Middle frontal gyrus (tissue), 1 donor: ENCODE results near the gene LZTS2.

Experiments
- DNase-seq: peaks from one replicate; pipeline ENCODE4 v3.0.0-alpha.2; 2015; ENCODE audit warnings: low spot score; ENCODE audit errors: extremely low spot score

LZTS2 gene

DNA sequence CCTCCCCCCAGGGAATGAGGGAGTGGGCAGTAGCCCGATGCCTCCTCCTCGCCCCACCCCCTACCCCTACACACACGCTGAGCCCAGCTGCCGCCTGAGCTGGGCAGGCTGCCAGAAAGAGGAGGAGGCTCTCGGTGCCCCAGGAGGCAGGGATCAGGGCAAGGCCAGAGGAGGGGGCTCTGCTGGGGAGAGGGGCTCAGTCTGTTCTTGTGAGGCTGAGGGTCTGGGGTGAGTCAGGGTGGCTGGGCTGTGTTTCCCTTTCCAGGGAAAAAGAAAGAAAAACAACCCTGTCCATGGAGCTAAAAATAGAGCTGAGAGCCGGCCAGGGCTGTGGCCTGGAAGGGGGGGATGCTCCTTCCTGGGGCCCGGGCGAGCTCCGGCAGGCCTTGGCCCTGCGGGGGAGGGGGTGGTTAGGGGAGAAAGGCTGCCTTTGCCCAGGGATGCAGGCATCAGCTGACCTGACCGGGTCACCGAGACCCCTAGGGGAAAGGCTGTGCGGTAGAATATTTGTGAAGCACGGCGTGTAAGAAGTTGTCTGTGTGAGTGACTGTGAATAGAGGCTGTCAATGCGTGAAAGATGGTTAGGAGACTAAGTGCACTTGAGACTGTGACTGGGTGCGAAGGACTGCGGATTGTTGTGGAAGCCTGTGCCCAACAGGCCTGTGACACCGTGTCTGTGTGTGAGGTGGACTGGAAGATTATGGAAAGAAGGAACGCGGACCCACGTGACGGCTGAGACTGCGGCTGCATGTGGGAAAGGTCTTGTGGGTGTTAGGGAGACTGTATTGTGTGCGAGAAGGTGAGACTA, 1.2 kb upstream of the LZTS2 start:
- DNase-seq, result peak; percentile 83

DNA sequence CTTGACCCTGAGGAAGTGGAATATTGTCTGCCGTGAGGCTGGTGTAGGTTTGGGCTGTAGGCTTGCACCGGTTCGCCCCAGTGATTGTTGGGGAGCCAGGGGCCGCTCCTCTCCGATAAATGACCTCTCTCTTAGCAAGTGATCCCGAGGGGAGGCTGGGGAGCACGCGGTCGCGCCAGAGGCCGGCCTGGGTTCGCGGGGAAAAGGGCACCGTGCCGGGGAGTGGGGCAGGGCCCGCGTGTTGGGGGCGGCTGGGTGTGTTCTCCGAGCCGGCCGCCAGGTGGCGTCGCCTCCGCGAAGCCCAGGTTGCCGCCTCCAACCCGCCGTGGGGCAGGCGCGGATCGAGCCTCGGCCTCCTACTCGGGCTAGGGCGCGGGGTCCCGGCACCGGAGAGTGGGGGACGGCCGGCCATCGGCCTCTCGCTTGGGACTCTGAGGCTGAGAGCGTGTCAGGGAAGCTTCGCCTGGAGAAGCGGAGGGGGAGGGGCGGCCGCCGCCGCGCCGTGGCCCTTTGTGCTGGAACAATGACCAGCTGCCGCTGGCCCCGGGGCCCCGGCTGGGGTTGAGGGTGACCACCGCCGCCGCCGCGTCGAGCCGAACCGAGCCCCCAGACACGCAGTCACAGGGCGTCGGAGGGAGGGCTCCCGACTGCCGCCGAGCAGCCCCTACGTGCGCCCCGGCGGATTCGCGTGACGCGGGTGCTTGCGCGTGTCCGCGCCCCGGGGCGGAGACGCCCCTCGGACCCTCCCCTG, 442 bp upstream of the LZTS2 start:
- peak; percentile 74 for DNase-seq

DNA sequence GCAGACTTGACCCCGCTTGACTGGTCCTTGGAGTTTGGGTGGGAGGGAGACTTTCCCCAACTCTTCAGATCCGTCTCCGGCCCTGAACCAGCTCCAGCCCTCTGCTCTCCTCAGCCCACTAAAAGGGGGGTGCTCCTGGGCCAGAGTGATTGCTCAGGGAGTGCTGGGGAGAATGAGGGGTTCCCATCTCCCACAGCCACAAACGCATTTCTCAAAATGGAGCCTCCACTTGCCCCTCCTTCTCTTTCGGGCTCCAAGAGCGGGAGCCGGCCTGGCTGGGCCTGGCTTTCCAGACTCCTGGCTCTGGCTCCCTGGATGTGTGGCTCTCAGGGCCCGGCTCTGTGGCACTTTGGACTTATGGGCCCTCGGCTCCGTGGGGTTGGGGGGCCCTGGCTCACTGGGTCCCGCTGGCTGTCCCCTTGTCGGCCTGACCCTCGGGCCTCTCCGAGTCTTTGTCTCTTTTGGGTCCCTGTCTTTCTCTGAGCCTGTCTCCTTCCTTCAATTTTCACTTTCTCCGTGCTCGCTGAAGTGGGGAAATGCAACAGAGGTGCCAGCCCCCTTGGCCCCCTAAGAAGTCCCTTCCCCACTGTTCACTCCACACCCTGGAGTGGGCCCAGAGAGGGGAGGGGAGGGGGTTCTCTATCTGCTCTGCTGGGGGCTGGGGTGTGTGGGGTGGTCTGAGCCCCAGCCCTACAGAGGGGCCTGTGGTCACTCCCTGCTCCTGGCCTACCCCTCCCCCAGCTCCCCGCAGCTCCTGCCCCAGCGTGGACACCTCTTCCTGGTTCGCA, 713 bp downstream of the LZTS2 start:
- no peak for DNase-seq

DNA sequence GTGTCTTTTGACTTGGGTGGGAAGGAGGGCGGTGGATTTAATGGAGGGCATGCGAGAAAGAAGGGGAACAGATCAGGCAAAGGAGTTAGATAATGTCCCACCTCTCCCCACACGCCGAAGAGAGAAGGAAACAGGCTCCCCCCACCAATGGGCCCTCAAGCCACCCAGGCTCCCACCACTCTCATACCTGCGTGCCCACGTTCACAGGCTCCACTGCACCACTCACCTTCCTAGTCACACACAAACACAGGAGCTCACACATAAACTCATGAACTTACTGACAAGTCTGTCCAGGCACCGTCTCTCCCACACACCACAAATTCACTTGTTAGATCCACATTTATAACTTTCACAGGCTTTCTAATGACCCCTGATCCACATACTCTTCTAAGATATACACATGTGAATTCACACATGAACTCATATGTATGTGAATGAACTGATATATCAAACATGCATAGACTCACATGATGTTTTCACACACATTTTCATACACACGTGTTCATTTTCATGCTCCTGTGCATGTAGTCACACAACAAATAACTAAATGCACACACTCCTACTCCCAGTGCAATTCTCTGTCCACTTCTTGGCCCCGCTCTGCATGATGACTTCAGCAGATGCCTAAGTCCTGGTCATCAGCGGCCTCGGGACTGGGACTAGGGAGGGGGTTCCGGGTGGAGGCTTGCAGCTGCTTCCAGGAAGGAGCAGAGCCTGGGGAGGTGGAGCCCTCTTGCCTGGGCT, 1.5 kb downstream of the LZTS2 start:
- no peak for DNase-seq

DNA sequence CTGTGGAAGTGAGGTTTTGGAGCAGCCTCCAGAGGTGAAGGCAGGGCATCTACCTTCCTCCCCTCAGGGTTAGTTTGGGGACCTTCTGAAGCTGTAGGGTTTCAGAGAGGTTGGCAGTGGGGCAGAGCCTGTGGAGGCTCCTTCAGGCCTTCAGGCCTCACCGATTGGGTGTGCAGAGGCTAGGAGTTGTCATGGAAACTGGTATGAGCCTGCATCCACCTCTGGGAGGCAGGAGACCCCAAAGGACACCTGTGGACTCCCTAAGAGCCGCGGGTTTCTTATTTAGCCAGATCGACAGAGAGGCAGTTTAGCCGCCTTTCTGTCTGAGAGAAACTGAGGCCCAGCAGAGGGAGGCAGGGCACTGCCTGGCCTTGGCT, 2.0 kb downstream of the LZTS2 start:
- DNase-seq, result no peak

DNA sequence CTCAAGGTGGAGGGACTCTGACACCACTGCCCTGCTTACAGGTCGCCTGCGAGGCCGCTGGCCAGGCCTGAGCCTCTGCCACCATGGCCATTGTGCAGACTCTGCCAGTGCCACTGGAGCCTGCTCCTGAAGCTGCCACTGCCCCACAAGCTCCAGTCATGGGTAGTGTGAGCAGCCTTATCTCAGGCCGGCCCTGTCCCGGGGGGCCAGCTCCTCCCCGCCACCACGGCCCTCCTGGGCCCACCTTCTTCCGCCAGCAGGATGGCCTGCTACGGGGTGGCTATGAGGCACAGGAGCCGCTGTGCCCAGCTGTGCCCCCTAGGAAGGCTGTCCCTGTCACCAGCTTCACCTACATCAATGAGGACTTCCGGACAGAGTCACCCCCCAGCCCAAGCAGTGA, 2.8 kb downstream of the LZTS2 start:
- no peak for DNase-seq

DNA sequence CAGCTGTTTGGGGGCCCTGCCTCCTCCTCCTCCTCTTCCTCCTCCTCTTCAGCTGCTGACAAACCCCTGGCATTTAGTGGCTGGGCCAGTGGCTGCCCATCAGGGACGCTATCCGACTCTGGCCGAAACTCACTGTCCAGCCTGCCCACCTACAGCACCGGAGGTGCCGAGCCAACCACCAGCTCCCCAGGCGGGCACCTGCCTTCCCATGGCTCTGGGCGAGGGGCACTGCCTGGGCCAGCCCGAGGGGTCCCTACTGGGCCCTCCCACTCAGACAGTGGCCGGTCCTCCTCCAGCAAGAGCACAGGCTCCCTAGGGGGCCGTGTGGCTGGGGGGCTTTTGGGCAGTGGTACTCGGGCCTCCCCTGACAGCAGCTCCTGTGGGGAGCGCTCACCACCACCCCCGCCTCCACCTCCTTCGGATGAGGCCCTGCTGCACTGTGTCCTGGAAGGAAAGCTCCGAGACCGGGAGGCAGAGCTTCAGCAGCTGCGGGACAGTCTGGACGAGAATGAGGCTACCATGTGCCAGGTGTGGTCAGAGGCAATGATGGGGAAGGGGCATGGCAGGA, 4.1 kb downstream of the LZTS2 start:
- DNase-seq, result no peak

DNA sequence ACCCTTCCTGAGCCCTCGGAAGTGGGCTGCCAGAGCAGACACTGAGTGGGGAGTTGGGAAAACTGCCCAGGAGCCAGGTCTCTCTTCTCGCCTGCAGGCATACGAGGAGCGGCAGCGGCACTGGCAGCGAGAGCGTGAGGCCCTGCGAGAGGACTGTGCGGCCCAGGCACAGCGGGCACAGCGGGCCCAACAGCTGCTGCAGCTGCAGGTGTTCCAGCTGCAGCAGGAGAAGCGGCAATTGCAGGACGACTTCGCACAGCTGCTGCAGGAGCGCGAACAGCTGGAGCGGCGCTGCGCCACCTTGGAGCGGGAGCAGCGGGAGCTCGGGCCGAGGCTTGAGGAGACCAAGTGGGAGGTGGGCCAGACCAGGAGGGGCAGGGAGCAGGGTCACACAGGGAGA, 5.8 kb downstream of the LZTS2 start:
- DNase-seq, result no peak

DNA sequence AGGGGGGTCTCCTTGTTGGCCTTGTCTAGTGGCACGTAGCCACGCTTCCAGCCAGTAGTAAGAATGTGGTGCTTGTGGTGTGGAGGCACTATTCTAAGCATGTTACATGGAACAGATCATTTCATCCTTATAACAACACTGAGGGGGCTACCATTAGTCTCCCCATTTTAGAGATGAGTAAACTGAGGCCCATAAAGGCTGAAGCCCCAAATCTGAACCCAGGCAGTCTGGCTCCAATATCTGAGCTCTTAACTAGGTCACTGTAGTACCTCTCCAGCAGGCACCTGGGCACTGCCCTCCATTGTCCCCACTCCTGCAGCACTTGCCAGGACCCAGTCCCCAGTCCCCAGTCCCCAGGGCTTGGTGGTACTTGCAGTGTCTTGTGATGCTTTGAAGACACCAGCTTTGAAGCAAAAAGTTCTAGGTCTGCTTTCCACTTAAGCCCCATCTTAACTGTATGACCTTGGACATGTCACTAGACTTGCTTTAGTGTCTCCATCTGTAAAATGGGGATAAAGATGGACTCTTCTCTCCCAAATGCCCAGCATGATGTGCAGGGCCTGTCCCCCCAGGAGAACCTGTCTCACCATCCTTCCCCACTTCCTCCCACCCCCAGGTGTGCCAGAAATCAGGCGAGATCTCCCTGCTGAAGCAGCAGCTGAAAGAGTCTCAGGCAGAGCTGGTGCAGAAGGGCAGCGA, 6.4 kb downstream of the LZTS2 start:
- no peak for DNase-seq

DNA sequence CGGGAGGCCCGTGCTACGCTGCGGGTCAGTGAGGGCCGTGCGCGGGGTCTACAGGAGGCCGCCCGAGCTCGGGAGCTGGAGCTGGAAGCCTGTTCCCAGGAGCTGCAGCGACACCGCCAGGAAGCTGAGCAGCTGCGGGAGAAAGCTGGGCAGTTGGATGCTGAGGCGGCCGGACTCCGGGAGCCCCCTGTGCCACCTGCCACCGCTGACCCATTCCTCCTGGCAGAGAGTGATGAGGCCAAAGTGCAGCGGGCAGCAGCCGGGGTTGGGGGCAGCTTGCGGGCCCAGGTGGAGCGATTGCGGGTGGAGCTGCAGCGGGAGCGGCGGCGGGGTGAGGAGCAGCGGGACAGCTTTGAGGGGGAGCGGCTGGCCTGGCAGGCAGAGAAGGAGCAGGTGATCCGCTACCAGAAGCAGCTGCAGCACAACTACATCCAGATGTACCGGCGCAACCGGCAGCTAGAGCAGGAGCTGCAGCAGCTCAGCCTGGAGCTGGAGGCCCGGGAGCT, 7.0 kb downstream of the LZTS2 start:
- no peak for DNase-seq

DNA sequence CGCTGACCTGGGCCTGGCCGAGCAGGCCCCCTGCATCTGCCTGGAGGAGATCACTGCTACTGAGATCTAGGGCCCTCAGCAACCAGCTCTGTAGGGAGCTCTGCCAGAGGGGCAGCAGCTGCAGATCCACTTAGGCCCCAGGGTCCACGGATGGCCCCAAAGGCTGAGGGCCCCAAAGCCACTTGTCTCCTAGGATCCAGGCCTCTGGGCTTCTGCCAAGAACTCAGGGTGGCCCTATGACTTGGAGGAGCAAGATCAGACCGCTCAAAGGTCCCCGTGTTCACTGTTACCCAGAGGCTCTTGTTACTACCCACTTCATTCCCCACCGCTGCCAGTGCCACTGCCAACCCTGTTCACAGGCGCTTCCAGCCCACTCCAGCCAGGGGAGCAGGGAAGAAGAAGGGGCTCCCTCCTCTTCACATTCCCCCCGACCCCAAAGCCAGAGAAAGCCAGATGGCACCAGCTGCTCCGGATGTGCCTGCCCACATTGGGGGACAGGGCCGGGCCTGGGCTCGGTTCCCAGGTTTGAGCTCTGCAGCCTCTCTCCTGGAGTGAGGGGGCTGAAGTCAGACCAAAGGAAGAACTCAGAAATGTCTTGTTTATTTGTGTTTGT, 7.6 kb downstream of the LZTS2 start:
- DNase-seq, result no peak

DNA sequence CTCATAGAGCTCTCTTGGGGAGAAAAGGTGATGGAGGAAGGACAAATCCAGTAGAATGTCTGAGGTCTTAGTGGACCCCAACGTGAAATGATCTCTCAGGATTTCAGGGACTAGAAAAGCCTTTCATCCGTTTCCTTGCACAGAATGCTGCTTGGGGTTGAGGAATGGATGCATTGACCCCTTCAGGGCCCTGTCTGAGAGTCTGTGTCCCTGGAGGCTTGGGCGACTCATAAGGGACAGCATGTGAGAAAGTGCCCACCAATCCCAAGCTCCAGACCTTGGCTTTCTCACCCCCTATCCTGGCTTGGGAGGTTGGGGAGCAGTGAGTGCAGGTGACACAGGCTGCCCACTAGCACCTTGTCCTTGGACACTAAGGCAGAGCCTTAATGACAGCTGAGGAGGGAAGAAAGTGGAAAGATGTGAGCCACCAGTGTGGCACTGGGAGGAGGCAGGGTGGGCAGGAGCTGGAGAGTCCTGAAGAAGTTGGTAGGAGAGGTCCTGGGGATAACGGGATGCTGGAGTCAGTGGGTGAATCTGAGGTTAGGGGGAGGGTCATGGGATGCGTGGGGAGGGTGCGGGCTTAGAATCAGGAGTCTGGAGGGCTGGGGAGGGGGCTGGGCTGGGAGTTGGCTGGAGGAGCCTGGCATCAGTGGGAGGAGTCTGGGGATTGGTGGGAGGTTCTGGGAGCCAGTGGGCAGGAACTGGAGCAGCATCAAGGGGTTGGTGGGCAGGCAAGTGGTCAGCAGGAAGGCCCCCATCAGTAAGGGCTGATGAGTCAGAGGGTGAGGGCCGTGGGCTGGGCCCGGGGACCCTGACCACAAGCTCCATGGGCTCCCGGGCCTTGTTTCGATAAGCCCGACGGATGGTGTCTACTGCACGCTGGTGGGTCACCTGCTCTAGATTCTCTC, 8.6 kb downstream of the LZTS2 start:
- DNase-seq, result no peak

DNA sequence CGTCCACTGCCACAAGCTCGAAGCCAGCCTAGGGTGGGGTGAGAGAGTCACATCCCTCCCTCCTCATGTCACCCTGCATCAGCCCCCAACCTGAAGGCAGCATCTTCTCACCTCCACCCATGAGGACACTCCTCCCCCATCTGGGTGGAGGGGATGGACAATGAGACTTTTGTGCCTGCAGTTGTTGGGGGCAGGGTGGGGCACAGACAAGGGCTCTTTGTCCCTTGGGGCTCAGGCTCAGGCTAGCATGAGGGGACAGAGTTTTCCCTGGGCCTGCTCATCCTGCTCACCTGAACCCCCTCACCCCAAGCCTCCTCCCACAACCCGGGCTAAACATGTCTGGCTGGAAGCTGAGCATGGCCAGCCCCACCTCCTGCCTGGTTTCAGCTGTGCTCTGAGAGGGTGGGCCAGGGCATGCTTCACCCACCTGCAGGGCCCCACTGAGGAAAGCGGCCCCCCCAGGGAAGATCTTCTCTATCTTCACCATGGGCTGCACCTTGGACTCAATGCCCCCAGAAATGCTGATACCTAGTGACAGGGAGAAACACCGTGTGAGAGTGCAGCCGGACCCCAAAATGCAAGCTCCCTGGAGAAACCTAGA, 9.3 kb downstream of the LZTS2 start:
- DNase-seq, result no peak

DNA sequence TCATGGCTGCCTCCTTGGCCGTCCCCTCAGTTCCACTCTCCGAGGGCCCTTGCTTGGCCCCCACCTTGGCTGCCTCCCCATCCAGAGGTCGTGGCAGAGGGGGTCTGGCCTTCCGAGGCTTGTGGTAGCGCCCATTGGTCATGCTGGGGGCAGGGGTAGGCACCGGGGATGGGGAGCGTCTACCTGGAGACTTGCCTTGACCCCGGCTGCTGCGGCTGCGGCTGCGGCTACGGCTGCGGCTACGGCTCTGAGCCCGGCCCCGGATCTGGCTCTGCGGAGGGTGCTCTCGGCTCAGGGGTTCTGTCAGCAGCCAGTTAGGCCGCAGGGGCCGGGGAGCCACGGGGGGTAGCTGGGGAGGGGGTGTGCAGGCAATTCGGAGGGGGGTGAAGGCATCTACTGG, 10.7 kb downstream of the LZTS2 start:
- no peak for DNase-seq

DNA sequence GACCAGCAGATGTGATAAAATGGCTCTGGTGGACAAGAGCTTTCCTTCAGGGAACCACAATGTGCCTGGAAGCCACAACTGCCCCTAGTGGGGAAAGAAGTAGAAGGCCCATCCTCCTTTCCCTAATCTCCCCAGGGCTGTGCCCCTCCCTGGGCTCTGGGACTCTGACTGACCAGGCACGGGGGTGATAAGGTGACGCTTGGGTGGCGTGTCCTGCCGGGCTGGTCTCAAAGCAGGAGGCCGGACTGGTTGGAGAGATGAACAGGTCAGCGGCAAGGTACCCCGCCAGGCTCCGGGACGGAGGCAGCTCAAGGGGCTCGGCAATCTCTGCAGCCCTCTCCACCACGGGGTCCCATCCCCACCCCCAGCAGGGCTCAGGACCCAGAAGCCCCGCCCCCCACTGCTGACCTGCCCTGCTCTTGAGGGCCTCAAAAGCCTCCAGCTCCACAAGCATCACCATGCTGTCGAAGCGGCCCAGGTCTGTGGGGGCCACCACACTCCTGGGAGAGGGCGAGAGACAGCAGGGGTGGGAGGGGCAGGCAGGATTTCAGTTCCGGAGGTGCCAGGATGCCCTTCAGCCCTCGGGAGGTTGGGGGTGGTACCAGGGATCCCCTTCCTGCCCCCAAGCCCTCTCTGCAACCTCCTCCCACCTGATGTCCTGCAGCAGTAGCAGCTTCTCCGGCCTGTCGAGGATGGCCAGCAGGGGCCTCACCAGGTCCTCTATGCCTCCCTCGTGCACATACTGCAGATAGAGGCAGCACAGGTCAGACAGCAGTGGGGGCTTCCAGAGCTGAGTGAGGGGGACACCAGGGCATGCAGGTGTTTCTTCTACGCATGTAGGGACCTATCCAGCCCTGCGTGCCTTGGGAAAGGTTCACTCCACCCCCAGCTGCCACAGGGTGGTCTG, 12.2 kb downstream of the LZTS2 start:
- DNase-seq, result no peak

DNA sequence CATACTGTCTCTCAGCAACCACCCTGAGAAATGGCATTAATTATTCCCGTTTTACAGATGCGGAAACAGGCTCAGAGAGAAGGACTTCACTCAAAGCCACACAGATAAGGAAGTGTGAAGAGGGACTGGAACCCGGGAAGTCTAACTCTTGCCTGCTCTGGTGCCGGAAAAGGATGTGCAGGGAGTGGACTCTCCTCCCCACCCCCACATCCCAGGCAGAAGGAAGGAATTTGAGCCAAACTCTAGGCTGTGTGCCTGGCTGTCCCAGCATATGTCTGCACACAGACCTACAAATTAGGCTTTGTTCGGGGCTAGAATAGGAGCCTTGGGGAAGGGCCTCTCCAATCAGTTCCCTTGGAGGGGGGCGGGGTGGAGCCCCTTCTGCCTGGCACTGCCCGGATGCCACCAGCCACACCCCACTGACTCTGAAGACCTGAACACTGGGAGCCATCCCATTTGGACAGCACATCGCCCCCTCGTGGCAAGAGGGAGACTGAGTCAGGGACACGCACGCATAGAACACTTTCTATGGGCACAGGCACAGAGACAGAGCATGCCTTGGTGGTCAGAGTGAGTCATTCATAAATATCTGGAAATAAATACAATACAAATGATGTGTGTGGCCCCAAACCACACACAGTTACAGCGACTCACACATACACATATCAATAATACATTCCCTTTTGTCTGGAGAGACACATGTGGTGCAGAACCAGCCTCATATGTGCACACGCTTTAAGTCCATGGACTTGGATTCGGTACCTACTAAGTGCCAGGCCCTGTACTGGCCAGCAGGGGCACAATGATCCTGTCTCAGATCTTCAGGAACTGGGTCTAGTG, 13.1 kb downstream of the LZTS2 start:
- DNase-seq, result peak; percentile 89
